ENCODE data around the gene GPR183. TPM values are rescaled to one million over a fixed set of nuclear protein-coding genes. Genes with fewer than 3 reads are reported as not detected.

Gene GPR183
- total RNA-seq, 1 experiment from 2014 or later: 0.30 TPM

GRCh38 chr13:99315186-99315585 is 8.0 kb upstream of the GPR183 start:
- TF ChIP-seq TCF7L2 (IDR thresholded peaks at IDR 0.05; ENCODE audit: borderline replicate concordance, extremely low read depth, insufficient read depth, insufficient read length) (no peak), REST (IDR thresholded peaks at IDR 0.05; ENCODE audit: low read depth) (no peak), POLR2A (IDR thresholded peaks at IDR 0.05; ENCODE audit: borderline replicate concordance, extremely low read depth, insufficient read depth, insufficient read length) (no peak), ATF3 (IDR thresholded peaks at IDR 0.05) (no peak), ELF1 (IDR thresholded peaks at IDR 0.05; ENCODE audit: borderline replicate concordance, low read depth) (no peak; the same call in 1 of the 2 replicates), YY1 (IDR thresholded peaks at IDR 0.05; ENCODE audit: extremely low read depth, insufficient replicate concordance, low read depth, low read length) (no peak), JUND (IDR thresholded peaks at IDR 0.05) (no peak), SRF (IDR thresholded peaks at IDR 0.05; ENCODE audit: low read depth) (no peak), POLR2AphosphoS5 (IDR thresholded peaks at IDR 0.05; ENCODE audit: low read depth, low read length) (no peak), EZH2 (IDR thresholded peaks at IDR 0.05) (no peak), MAX (IDR thresholded peaks at IDR 0.05) (no peak), RAD21 (IDR thresholded peaks at IDR 0.05; ENCODE audit: low read depth) (no peak), SP1 (IDR thresholded peaks at IDR 0.05; ENCODE audit: low read depth) (no peak), ZNF274 (IDR thresholded peaks at IDR 0.05; ENCODE audit: low read depth, low read length) (no peak)
- Histone ChIP-seq H3K36me3 (ENCODE audit: control insufficient read depth in 1 of 2, insufficient read depth in 2 of 2, low read length in 2 of 2) (no peaks in the 10 kb centered on the region), H3K4me3 (replicated peaks in 1 of 2; ENCODE audit: low read depth in 1 of 2, low read length in 2 of 2) (peak overlapping the region in 1 of 2 experiments; percentile 25; a peak in 3 of 4 replicates), H3K4me1 (ENCODE audit: control insufficient read depth in 1 of 2, insufficient read depth in 2 of 2, low read length in 2 of 2) (peaks cover 85 to 99% of the 10 kb centered on the region in 2 experiments), H3K9ac (ENCODE audit: low read length) (peak overlapping the region; percentile 61), H4K20me1 (ENCODE audit: insufficient read depth) (no peaks in the 10 kb centered on the region), H3K79me2 (ENCODE audit: insufficient read depth, low read length) (peaks cover 27% of the 10 kb centered on the region), H3K27ac (ENCODE audit: low read depth, low read length) (peak overlapping the region; percentile 70), H3K9me3 (ENCODE audit: control insufficient read depth in 1 of 2, insufficient read depth in 1 of 2, low read depth in 1 of 2, low read length in 2 of 2) (no peaks in the 10 kb centered on the region), H3K9me2 (ENCODE audit: insufficient read depth) (no peaks in the 10 kb centered on the region), H2AFZ (ENCODE audit: low read depth, low read length, poor library complexity, severe bottlenecking) (no peak overlapping the region), H3K27me3 (ENCODE audit: insufficient read depth, low read length) (no peaks in the 10 kb centered on the region), H3K4me2 (ENCODE audit: low read length) (peak overlapping the region; percentile 68)
- DNase-seq (ENCODE audit: low read depth, low spot score) (no peak), ATAC-seq (peak; percentile 33)
- TSS peak; percentile 86 for BruUV-seq (replicated peaks)
- ChIA-PET POLR2A (no interaction called here), RAD21 (ENCODE audit: low non-redundant PET in 1 of 2, low total read pairs in 2 of 2, uncharacterized antibody in 2 of 2, unreplicated experiment in 2 of 2) (no interaction called here), CTCF (no interaction called here)
- intact Hi-C loops (cut with micrococcal nuclease): no loop called here

Measured in HCT116 (cell line).